ENCODE data around the gene MS4A6A. TPM values are rescaled to one million over a fixed set of nuclear protein-coding genes. Genes with fewer than 3 reads are reported as not detected.
"Not testable (repeated sequence)": the region's sequence is repeated elsewhere in the genome, so short reads cannot be mapped to it uniquely, and the experiment has no call there.

MS4A6A gene, protein sequence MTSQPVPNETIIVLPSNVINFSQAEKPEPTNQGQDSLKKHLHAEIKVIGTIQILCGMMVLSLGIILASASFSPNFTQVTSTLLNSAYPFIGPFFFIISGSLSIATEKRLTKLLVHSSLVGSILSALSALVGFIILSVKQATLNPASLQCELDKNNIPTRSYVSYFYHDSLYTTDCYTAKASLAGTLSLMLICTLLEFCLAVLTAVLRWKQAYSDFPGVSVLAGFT
- 14.2 TPM for polyA plus RNA-seq (ENCODE audit: insufficient read length)
- long read RNA-seq, donor 1, partial matches to known transcripts, result 0 of 1 reads
- long read RNA-seq, donor 1, other reads (novel, unspliced or antisense), result 0 of 1 reads
- long read RNA-seq, donor 2, partial matches to known transcripts, result 0 of 3 reads
- long read RNA-seq, donor 2, other reads (novel, unspliced or antisense), result 0 of 3 reads
- long read RNA-seq, donor 3, result 0 reads
- long read RNA-seq, donor 4, result 0 reads
- long read RNA-seq, donor 5, partial matches to known transcripts, result 0 of 4 reads
- long read RNA-seq, donor 5, other reads (novel, unspliced or antisense), result 0 of 4 reads
- long read RNA-seq, donor 6, partial matches to known transcripts, result 0 of 2 reads
- long read RNA-seq, donor 6, other reads (novel, unspliced or antisense), result 0 of 2 reads
- long read RNA-seq, donor 7, partial matches to known transcripts, result 0 of 1 reads
- long read RNA-seq, donor 7, other reads (novel, unspliced or antisense), result 0 of 1 reads
- long read RNA-seq, donor 8, partial matches to known transcripts, result 0 of 2 reads
- long read RNA-seq, donor 8, other reads (novel, unspliced or antisense), result 0 of 2 reads

DNA sequence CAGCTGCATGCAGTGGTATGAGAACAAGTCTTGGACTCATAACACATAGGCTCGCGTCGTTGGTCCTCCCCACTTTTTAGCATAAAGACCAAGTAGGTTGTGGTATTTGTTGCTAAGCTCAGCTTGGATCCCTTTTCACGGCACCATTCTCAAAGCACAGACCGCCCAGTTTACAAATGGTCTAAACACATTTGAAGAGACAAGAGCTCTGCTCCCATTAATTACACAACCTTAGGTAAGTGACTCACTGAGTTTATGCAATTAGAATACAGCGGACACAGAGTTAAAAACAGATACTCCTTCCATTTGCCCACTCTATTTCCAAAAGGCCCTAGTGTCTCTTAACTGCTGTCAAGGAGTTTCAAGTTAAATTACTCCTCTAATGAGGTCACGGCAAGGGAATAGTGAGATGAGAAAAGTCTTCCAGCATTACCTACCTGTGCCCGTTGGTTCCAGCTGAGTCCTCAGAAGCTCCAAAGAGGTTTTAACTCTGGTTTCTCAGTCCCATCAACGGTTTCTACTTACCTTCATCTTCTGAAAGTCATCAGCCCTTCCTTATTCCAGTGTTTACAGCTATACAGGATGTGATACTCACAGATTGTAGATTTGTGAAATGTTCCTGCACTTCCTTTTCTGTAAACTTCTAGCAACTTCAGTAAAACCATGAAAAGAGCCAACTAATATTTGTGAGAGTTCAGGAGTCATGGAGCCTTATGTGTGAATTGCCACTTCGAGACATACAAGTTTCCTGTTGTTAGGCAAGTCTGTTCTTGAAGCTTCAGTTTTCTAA, at the start of gene MS4A6A:
MS4A6A (minus strand) TSS at position 543 of the 790 bp plus-strand sequence. CDS start 1,356 bp downstream, outside the sequence.
- DNase-seq, result no peak

DNA sequence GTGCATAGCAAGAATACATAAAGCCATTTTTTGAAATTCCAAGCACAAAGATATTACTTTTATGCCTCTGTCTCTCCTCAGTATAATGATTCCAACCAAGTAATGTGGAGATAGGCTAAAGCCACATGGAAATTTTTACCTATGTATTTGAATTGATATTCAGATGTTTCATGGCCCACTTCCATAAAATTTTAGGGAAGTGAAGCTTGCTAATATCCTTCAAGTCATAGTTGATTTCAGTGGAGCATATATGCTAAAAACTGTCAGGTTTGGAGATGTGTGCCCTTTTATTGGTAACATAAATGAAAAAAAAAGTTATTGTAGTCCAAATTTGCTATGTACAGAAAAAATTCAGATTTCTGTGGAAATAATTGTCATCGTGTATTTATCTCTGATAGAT, 47.8 kb upstream of the MS4A6A start:
- no peak for DNase-seq

DNA sequence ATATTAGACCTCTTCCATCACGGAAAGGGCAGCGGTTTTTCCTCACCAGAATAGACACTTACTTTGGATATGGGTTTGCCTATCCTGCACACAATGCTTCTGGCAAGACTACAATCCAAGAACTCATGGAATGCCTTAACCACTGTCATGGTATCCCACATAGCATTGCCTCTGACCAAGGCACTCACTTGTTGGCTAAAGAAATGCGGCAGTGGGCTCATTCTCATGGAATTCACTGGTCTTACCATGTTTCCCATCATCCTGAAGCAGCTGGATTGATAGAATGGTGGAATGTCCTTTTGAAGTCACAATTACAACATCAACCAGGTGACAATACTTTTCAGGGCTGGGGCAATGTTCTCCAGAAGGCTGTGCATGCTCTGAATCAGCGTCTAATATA, 39.3 kb upstream of the MS4A6A start:
- no peak for DNase-seq

GRCh38 chr11:60221692-60222091, 38.8 kb upstream of the MS4A6A start:
- DNase-seq, result no peak

DNA sequence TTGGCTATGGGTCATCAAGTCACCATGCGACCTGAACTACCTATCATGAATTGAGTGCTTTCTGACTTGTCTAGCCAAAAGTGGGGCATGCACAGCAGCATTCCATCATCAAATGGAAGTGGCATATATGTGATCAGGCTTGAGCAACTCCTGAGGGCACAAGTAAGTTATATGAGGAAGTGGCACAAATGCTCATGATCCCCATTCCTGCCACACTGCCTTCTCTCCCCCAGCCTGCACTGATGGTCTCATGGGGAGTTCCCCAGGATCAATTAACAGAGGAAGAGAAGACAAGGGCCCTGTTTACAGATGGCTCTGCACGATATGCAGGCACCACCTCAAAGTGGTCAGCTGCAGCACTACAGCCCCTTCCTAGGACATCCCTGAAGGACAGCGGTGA, 38.3 kb upstream of the MS4A6A start:
- DNase-seq, result no peak

DNA sequence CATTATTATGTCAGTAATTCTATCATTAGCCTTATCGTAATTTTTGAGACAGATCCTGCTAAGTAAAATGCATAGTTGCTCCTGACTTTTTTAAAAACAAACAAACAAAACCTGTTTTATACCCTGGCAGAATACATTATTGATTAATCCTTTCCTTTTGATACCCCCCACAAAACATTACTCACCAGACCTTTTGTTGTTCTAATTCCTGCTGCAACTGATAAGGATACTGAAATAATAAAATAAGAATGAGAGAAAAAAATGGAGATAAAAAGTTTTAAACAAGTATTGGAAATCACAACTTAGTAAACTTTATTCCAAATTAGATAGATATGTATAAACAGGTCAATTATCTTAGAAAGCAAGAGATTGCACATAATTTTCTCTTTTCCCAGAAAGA, 31.5 kb upstream of the MS4A6A start:
- DNase-seq, result no peak

DNA sequence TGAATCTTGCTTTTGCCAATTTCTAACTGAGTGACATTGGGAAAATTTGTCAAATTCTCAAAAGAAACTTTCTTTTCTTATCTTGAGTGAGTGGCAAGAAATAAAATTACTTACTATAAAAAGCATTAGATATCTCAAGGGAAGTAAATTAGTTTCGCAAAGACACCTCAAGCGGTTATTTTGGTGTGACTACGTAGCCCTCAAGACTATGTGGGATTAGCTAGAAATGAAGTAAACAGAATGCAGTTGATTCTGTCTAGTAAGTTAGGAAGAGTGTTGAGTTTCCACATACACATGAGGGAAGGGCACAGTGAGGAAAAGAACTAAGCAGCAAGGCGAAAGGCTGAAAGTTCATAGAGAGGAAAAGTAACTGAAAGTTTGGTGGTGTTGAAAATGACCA, 28.3 kb upstream of the MS4A6A start:
- no peak for DNase-seq

- DNase-seq, result no peak
Measured at GRCh38 chr11:60209977-60210376, 27.1 kb upstream of the MS4A6A start.

- no peak for DNase-seq
Measured at GRCh38 chr11:60208951-60209350, 26.1 kb upstream of the MS4A6A start.

- no peak for DNase-seq
Measured at GRCh38 chr11:60208146-60208895, 25.4 kb upstream of the MS4A6A start.

GRCh38 chr11:60206616-60207015, 23.7 kb upstream of the MS4A6A start:
- no peak for DNase-seq

- no peak for DNase-seq
Measured at GRCh38 chr11:60204922-60205321, 22.0 kb upstream of the MS4A6A start.

DNA sequence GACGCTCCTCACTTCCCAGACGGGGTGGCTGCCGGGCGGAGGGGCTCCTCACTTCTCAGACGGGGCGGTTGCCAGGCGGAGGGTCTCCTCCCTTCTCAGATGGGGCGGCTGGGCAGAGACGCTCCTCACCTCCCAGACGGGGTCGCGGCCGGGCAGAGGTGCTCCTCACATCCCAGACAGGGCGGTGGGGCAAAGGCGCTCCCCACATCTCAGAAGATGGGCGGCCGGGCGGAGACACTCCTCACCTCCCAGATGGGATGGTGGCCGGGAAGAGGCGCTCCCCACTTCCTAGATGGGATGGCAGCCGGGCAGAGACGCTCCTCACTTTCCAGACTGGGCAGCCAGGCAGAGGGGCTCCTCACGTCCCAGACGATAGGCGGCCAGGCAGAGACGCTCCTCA, 18.5 kb upstream of the MS4A6A start:
- DNase-seq, result not testable (repeated sequence)

DNA sequence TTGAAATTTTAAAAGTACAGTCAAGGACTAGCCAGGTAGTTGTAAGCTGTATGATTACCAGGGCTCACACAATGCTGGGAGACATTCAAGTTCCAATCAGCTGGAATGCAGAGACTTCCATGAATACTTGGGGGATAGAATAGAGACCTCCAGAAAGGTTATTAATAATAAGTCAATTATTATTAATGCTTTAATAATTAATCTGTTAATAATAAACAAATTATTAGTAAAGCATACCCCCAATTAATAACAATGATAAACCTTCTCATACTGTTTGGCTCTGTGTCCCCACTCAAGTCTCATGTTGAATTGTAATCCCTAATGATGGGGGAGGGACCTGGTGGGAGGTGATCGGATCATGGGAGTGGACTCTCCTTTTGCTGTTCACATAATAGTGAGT, 14.6 kb upstream of the MS4A6A start:
- DNase-seq, result no peak

DNA sequence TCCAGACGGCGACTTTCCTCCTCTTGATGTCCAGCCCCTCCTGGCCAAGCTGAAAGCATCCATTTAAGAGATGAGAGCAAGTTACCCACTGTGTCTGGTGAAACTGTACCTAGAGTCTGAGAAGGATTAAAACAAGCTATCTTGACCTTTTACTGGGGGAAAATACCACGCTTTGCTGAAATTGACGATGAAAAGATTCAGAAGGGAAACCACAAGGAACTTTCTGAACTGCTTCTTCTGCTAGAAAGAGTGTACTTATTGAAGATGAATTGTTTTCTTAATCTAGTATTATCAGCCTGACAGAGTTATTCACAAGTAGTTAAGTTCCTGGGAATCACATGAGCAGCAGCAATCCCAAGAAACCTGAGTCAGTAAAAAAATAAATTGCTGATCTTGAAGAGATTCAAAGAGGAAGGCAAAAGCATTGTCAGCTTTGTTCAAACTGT, 13.1 kb upstream of the MS4A6A start:
- no peak for DNase-seq

- DNase-seq, result no peak
Measured at GRCh38 chr11:60194511-60194910, 11.6 kb upstream of the MS4A6A start.

- peak; percentile 30 for DNase-seq
Measured at GRCh38 chr11:60193687-60194433, 11.0 kb upstream of the MS4A6A start.

DNA sequence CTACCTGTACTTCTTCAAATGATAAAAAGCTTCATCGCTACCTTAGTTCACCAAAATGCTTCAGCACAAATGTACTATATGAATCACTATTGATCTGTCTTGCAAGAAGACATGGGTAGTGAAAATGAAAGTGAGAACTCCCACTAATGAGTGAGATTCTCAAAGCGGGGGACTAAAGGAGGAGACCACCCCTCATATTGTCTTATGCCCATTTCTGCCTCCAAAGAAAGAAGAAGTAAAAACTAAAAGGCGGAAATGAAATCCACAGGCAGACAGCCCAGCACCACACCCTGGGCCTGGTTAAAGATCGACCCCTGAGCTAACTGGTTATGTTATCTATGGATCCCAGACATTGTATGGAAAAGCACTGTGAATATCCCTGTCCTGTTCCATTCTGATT, 9.7 kb upstream of the MS4A6A start:
- not testable (repeated sequence) for DNase-seq

GRCh38 chr11:60188481-60188880, 5.6 kb upstream of the MS4A6A start:
- not testable (repeated sequence) for DNase-seq

GRCh38 chr11:60186128-60186527, 3.2 kb upstream of the MS4A6A start:
- DNase-seq, result not testable (repeated sequence)

GRCh38 chr11:60185512-60185827, 2.6 kb upstream of the MS4A6A start:
- DNase-seq, result not testable (repeated sequence)

Data from left kidney (tissue), 8 donors.